Smooth muscle cell (in vitro differentiated cells): Measurements from ENCODE around the gene CASP5. TPM values are rescaled to one million over a fixed set of nuclear protein-coding genes. Genes with fewer than 3 reads are reported as not detected.

Experiments
- DNase-seq: peaks from one replicate; lab custom pipeline; 2025; ENCODE audit not compliant: unreplicated experiment; lab: John Stamatoyannopoulos, UW
- H2AFZ ChIP-seq: fragments of 200-600 bp; sonication (generic); 2 replicates; pipeline ENCODE4 v1.6.0; 2016; ENCODE audit warnings: antibody characterized with exemption, low read depth, mild to moderate bottlenecking
- H3F3A ChIP-seq: fragments of 200-600 bp; sonication (generic); 2 replicates; pipeline ENCODE4 v1.6.0; 2017; ENCODE audit warnings: antibody characterized with exemption, low read depth
- H3K27ac ChIP-seq: fragments of 200-600 bp; sonication (generic); 2 replicates; pipeline ENCODE4 v1.5.1; 2016; ENCODE audit warnings: low read depth, mild to moderate bottlenecking
- H3K27me3 ChIP-seq: fragments of 200-600 bp; sonication (generic); 2 replicates; pipeline ENCODE4 v1.6.1; 2016; ENCODE audit warnings: low read depth, mild to moderate bottlenecking
- H3K36me3 ChIP-seq: fragments of 200-600 bp; sonication (generic); 2 replicates; pipeline ENCODE4 v1.5.1; 2016; ENCODE audit warnings: low read depth
- H3K4me1 ChIP-seq: fragments of 200-600 bp; sonication (generic); 2 replicates; pipeline ENCODE4 v1.5.1; 2016; ENCODE audit warnings: low read depth
- H3K4me2 ChIP-seq: fragments of 200-600 bp; sonication (generic); 2 replicates; pipeline ENCODE4 v1.6.0; 2016; ENCODE audit warnings: mild to moderate bottlenecking
- H3K4me3 ChIP-seq: fragments of 200-600 bp; sonication (generic); 2 replicates; pipeline ENCODE4 v1.5.1; 2016; ENCODE audit warnings: mild to moderate bottlenecking
- H3K79me2 ChIP-seq: fragments of 200-600 bp; sonication (generic); 2 replicates; pipeline ENCODE4 v1.6.0; 2016; ENCODE audit warnings: low read depth, mild to moderate bottlenecking
- H3K9ac ChIP-seq: fragments of 200-600 bp; sonication (generic); 2 replicates; pipeline ENCODE4 v1.6.0; 2016; ENCODE audit warnings: low read depth
- H3K9me3 ChIP-seq: fragments of 200-600 bp; sonication (generic); replicated peaks from 2 replicates; pipeline ENCODE4 v1.5.1; 2016; ENCODE audit warnings: low read depth
- H4K20me1 ChIP-seq: fragments of 200-600 bp; sonication (generic); 2 replicates; pipeline ENCODE4 v1.6.0; 2016; ENCODE audit warnings: low read depth
- CTCF ChIP-seq: fragments of 200-600 bp; sonication (generic); IDR thresholded peaks from 2 replicates; pipeline ENCODE4 v1.5.1; 2017; ENCODE audit warnings: borderline replicate concordance, mild to moderate bottlenecking, antibody characterized with exemption; ENCODE audit not compliant: insufficient read depth, poor library complexity, severe bottlenecking
- WGBS: methylation state at CpG from one replicate; pipeline ENCODE4 v1.1.7; 2016; ENCODE audit warnings: low lambda C conversion rate; 5-methylcytosine and 5-hydroxymethylcytosine counted together
- polyA plus RNA-seq: library from polyadenylated mRNA; unstranded; fragments of >200 nt; fragmentation: Nextera tagmentation; extraction: Ambion mirVana; gene quantifications from 2 replicates; pipeline ENCODE4 v1.2.1, GENCODE V29; 2016
- total RNA-seq: library from RNA; depleted of rRNA; stranded (reverse); fragments of >200 nt; gene quantifications from 2 replicates; pipeline ENCODE4 v1.2.3, GENCODE V29; 2014

CASP5 gene
- total and polyA plus RNA-seq, 2 experiments from 2014 or later: not detected

DNA sequence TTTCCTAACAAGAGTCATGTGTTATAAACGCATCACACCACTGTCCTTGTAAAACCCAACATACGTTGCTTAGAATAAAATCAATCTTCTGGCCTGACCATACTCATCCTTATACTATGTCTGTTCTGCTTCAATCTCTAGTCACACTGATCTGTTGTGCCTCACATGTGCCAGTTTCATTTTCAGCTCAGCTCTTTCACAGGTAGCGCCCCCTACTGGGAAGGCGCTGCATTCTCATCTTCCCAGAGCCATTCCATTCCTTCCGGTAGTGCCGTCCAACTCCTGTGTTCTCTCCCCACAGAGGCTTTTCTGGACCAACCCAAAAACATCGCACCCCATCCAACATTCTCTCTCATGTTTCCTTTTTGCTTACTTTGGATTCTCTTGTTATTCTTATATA lies 22.2 kb downstream of the CASP5 start:
- 77% methylated on average over 7 of the region's 7 CpGs for WGBS
- Histone ChIP-seq H3K9me3 (no peaks in the 10 kb centered on the region), H3K4me3 (no peak overlapping the region), H3K27me3 (no peaks in the 10 kb centered on the region), H4K20me1 (no peaks in the 10 kb centered on the region), H3K4me2 (no peak overlapping the region), H3K4me1 (no peaks in the 10 kb centered on the region), H3K27ac (no peak overlapping the region), H3K9ac (no peak overlapping the region), H2AFZ (no peak overlapping the region), H3K36me3 (no peaks in the 10 kb centered on the region), H3K79me2 (no peaks in the 10 kb centered on the region), H3F3A (no peaks in the 10 kb centered on the region)
- no peak for DNase-seq
- peak; percentile 34 for TF ChIP-seq CTCF

- WGBS: 88% methylated on average over 5 of the region's 5 CpGs
- DNase-seq: no peak
- TF ChIP-seq CTCF: peak; percentile 5
- Histone ChIP-seq H3F3A (no peaks in the 10 kb centered on the region), H3K27me3 (no peaks in the 10 kb centered on the region), H4K20me1 (no peaks in the 10 kb centered on the region), H3K36me3 (no peaks in the 10 kb centered on the region), H3K4me2 (no peak overlapping the region), H3K27ac (no peak overlapping the region), H3K9me3 (no peaks in the 10 kb centered on the region), H3K4me3 (no peak overlapping the region), H3K9ac (no peak overlapping the region), H3K79me2 (no peaks in the 10 kb centered on the region), H3K4me1 (no peaks in the 10 kb centered on the region), H2AFZ (no peak overlapping the region)
These were observed 22.8 kb downstream of the CASP5 start for GRCh38 chr11:105000167-105000566.

DNA sequence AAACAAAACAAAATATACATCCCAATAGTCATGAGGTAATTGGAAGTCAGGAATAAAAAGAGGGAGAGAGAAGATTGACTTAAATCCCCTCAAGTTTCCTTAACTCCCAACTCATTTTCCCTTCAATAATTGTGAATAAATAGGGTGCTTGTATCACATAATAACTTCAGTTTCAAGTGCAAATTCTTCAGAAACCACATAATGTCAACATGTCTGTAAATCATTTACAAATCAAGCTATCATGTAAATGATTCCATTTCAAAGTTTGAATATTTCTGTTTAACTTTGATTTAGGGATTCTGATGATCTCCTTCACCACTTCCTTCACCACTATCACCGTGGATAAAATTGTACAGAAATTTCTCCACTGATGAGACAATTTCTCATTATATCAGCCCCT lies 23.2 kb downstream of the CASP5 start:
- Histone ChIP-seq H3K4me2 (no peak overlapping the region), H3K9ac (no peak overlapping the region), H3F3A (no peaks in the 10 kb centered on the region), H3K27me3 (no peaks in the 10 kb centered on the region), H4K20me1 (no peaks in the 10 kb centered on the region), H3K4me3 (no peak overlapping the region), H3K27ac (no peak overlapping the region), H2AFZ (no peak overlapping the region), H3K79me2 (no peaks in the 10 kb centered on the region), H3K9me3 (no peaks in the 10 kb centered on the region), H3K36me3 (no peaks in the 10 kb centered on the region), H3K4me1 (no peaks in the 10 kb centered on the region)
- DNase-seq: no peak
- no peak for TF ChIP-seq CTCF
- WGBS: 84% methylated on average over 1 of the region's 1 CpG

- WGBS: 76% methylated on average over 6 of the region's 6 CpGs
- no peak overlapping the region for H3K27ac ChIP-seq
- H2AFZ ChIP-seq: no peak overlapping the region
- no peaks in the 10 kb centered on the region for H3K9me3 ChIP-seq
- H3K4me2 ChIP-seq: no peak overlapping the region
- no peaks in the 10 kb centered on the region for H4K20me1 ChIP-seq
- H3K4me3 ChIP-seq: no peak overlapping the region
- no peak for DNase-seq
- no peak overlapping the region for H3K9ac ChIP-seq
- H3K4me1 ChIP-seq: no peaks in the 10 kb centered on the region
- no peaks in the 10 kb centered on the region for H3K27me3 ChIP-seq
- TF ChIP-seq CTCF: no peak
- H3K79me2 ChIP-seq: no peaks in the 10 kb centered on the region
- no peaks in the 10 kb centered on the region for H3F3A ChIP-seq
- H3K36me3 ChIP-seq: no peaks in the 10 kb centered on the region
These were observed 25.7 kb downstream of the CASP5 start for GRCh38 chr11:104997288-104997687.
